ENCODE data around the gene HSPB2. TPM values are rescaled to one million over a fixed set of nuclear protein-coding genes. Genes with fewer than 3 reads are reported as not detected.

The HSPB2 gene
- total and polyA plus RNA-seq, 2 of the 4 experiments (the other 2 are of a cell fraction) = 0.18 to 0.55 TPM

GRCh38 chr11:111916768-111917167, 4.2 kb downstream of the HSPB2 start:
- Histone ChIP-seq H3K36me3 (ENCODE audit: control insufficient read depth, insufficient read depth, low read length) (no peaks in the 10 kb centered on the region), H3K9me3 (ENCODE audit: control insufficient read depth, insufficient read depth, low read length) (no peaks in the 10 kb centered on the region), H3K9ac (ENCODE audit: low read depth, low read length) (no peak overlapping the region), H3K56ac (ENCODE audit: extremely low read depth, insufficient read depth, low read length) (no peak overlapping the region), H3K79me1 (ENCODE audit: low read depth in 1 of 2, low read length in 2 of 2) (peaks cover 0 to 6% of the 10 kb centered on the region in 2 experiments; a peak in 2 of 4 replicates), H3K4me1 (ENCODE audit: control insufficient read depth, insufficient read depth, low read length) (peaks cover 30% of the 10 kb centered on the region), H4K20me1 (ENCODE audit: insufficient read depth, low read length) (no peaks in the 10 kb centered on the region), H3K27me3 (ENCODE audit: control insufficient read depth, insufficient read depth, low read length) (no peaks in the 10 kb centered on the region), H4K5ac (ENCODE audit: low read depth, low read length) (no peak overlapping the region), H2BK5ac (ENCODE audit: low read depth, low read length, poor library complexity, severe bottlenecking) (no peak overlapping the region), H3K23ac (ENCODE audit: low read depth, low read length) (no peak overlapping the region), H4K8ac (ENCODE audit: low read depth in 2 of 2, low read length in 2 of 2) (no peak overlapping the region), H4K91ac (ENCODE audit: insufficient read depth, low read depth, low read length) (no peak overlapping the region), H3K4ac (ENCODE audit: low read depth, low read length) (no peak overlapping the region), H3K27ac (ENCODE audit: insufficient read depth, low read length) (no peak overlapping the region), H3K4me2 (ENCODE audit: low read depth, low read length) (no peak overlapping the region), H2AK5ac (ENCODE audit: low read depth, low read length) (no peak overlapping the region), H3K4me3 (ENCODE audit: insufficient read depth, low read depth, low read length) (no peak overlapping the region), H2AK9ac (replicated peaks; ENCODE audit: low read depth, low read length, poor library complexity) (no peak overlapping the region), H3K9me1 (ENCODE audit: insufficient read depth, low read length) (peaks cover 18% of the 10 kb centered on the region), H2AFZ (replicated peaks; ENCODE audit: low read length, poor library complexity) (no peak overlapping the region), H2BK15ac (ENCODE audit: low read depth, low read length) (no peak overlapping the region), H3K14ac (replicated peaks; ENCODE audit: low read depth, low read length) (no peak overlapping the region), H3K18ac (ENCODE audit: low read depth, low read length) (no peak overlapping the region), H2BK120ac (ENCODE audit: low read depth, low read length) (no peak overlapping the region), H2BK20ac (ENCODE audit: low read depth, low read length) (no peak overlapping the region)
- ATAC-seq (ENCODE audit: low read depth) (no peak), DNase-seq (no peak)
- CTCF ChIA-PET = no interaction called here
- no CpG with 5 or more reads among the region's 1 CpG for WGBS, 2 experiments (ENCODE audit: extremely low coverage in 2 of 2, insufficient read length in 1 of 2)
- dilution Hi-C loops (cut with HindIII; ENCODE audit: low sequenced_read_pairs, unreplicated experiment) = no loop called here
- TF ChIP-seq CHD1 (IDR thresholded peaks at IDR 0.05; ENCODE audit: low read depth, low read length) = no peak
- no peak for TF ChIP-seq MXI1 (IDR thresholded peaks at IDR 0.05; ENCODE audit: borderline replicate concordance, low read depth, low read length)
- TF ChIP-seq CTCF (conservative IDR thresholded peaks at IDR 0.05; ENCODE audit: low read depth, low read length) = no peak
- TF ChIP-seq CEBPB (IDR thresholded peaks at IDR 0.05; ENCODE audit: low read depth, low read length) = no peak
- TF ChIP-seq, protein P1, sequence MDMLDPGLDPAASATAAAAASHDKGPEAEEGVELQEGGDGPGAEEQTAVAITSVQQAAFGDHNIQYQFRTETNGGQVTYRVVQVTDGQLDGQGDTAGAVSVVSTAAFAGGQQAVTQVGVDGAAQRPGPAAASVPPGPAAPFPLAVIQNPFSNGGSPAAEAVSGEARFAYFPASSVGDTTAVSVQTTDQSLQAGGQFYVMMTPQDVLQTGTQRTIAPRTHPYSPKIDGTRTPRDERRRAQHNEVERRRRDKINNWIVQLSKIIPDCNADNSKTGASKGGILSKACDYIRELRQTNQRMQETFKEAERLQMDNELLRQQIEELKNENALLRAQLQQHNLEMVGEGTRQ (IDR thresholded peaks at IDR 0.05; ENCODE audit: low read depth, low read length) = no peak
- TF ChIP-seq NFE2L2 (IDR thresholded peaks at IDR 0.05; ENCODE audit: low read depth, low read length) = no peak
- TF ChIP-seq FOS (IDR thresholded peaks at IDR 0.05; ENCODE audit: low read depth, low read length) = no peak
- TF ChIP-seq MAZ (IDR thresholded peaks at IDR 0.05; ENCODE audit: borderline replicate concordance, low read depth, low read length) = no peak
- TF ChIP-seq MAFK (IDR thresholded peaks at IDR 0.05; ENCODE audit: low read depth, low read length) = no peak
- no peak for TF ChIP-seq RFX5 (IDR thresholded peaks at IDR 0.05; ENCODE audit: low read depth, low read length)
- TF ChIP-seq BHLHE40 (IDR thresholded peaks at IDR 0.05; ENCODE audit: low read depth, low read length) = no peak
- TF ChIP-seq, protein P2, sequence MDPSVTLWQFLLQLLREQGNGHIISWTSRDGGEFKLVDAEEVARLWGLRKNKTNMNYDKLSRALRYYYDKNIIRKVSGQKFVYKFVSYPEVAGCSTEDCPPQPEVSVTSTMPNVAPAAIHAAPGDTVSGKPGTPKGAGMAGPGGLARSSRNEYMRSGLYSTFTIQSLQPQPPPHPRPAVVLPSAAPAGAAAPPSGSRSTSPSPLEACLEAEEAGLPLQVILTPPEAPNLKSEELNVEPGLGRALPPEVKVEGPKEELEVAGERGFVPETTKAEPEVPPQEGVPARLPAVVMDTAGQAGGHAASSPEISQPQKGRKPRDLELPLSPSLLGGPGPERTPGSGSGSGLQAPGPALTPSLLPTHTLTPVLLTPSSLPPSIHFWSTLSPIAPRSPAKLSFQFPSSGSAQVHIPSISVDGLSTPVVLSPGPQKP (IDR thresholded peaks at IDR 0.05; ENCODE audit: borderline replicate concordance, low read depth, low read length) = no peak
- no peak for TF ChIP-seq POLR2A (IDR thresholded peaks at IDR 0.05; ENCODE audit: low read depth, low read length)
- no peak for TF ChIP-seq RCOR1 (IDR thresholded peaks at IDR 0.05; ENCODE audit: insufficient replicate concordance, low read length)
- in situ Hi-C loops (cut with MboI; ENCODE audit: low sequenced_read_pairs) = no loop called here
- BruUV-seq (replicated peaks) = no TSS peak
- POLR2A ChIA-PET (ENCODE audit: unreplicated experiment) = no interaction called here
- intact Hi-C loops (cut with micrococcal nuclease) = no loop called here

All from IMR-90 (cell line).